HG03139 (cell line): Measurements from ENCODE around the gene SPATS2.

Experiments
- ATAC-seq: cut with Tn5 transposase; IDR thresholded peaks from one replicate; pipeline ENCODE4 v1.9.1; 2021; ENCODE audit not compliant: unreplicated experiment

The SPATS2 gene

DNA sequence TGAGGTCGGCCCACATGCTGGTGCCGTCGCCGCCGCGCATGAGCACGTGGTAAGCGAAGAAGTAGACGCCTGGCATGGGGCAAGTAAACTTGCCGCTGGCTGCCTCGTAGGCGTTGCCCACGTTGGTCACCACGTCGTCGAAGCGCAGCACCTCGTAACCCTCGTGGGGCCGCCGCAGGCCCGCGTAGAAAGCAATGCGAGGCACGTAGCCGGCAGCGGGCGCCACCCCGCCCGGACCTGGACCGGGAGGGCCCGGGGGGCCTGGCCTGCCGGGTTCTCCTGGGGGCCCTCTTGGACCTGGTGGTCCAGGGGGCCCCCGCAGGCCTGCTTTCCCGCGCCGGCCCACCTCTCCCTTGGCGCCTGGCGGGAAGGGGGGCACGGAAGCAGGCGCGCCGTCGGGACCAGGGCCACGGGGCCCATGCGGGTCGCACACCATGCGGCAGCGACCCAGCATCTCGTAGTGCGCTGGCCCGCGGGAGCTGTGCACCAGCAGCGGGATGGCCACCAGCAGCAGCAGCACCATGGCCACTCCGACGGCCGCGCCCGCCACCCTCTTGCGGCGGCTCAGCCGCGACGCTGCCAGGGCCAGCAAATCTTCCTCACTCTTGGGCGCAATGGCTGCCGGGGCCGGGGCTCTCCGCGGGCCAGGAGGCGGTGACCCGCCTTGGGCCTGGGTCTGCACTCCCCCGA, 31.2 kb upstream of the SPATS2 start:
- no peak for ATAC-seq

DNA sequence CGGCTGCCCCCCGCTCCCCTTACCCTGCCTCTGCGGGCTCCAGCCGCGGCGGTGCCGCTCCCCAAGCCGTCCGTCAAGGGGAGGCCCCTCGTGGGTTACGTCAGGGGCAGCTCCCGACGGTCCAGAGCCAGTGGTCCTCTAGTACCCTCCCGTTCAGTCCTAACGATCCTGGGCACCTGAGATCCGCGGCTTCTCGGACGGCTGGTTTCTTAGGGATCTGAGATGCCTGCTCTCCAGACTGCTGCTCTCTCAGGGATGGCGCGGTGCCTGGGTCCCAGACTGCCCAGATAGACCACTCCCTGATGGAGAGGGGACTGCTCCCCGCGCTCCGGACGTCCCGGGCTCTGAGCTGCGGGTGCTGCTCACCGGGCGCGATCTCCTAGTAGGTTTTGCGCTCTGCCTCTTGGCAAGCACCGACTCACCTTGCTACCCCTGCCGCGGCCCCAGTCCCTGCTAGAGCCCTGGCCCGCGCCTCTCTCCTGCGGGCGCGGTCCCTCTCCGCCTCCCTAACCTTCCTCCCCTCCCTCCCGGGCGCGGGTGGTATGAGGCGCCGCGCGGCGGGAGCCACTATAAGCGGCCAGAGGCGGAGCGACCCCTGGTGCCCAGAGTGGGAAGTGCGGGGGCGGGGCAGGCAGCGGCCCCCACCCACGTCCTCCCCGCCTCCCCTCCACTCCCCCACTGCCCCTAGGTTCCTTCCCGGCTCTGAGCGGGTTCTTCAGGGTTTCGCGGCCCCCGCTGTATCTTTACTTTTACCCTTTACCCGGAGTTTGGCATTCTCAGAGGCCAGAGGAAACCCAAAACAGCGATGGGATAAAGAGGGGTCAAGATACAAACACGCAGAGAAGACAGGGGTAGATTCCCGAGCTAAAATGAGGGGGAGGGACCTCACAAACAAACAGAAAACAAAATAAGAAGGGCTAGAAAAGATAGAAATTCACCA, 30.3 kb upstream of the SPATS2 start, which contains the start of gene C1QL4:
C1QL4 (minus strand) TSS at position 544 of the 940 bp plus-strand sequence. CDS start 711 bp downstream, outside the sequence.
- no peak for ATAC-seq

DNA sequence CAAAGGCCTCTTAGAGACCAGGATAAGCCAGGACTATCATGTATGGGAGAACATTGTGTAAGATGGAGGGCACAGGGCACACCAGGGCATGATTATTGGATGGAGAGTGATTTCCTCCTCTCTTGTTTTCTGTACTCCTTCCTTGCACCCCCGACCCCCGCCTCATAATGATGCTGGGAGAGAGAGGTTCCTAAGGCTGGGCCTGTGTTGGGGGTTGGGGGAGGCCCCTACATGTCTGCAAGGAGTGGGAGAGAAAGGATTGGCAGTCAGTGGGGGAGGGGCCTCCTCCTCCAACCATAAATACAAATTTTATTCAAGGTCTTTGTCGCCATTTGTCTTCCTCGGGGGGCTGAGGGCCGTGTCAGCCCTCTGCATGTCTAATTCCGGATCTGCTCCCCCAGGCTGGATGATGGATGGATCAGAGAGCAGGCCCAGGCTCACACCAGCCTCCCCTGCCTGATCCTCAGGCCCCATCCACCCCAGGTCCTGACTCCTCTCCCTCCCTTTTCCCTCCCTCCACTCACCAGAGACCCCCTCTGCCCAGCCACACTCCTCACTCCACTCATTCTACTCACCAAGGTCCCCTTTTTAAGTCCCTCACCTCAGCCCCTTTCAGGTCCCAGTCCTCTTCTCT, 28.3 kb upstream of the SPATS2 start:
- ATAC-seq, result no peak

GRCh38 chr12:49339464-49339861, 27.8 kb upstream of the SPATS2 start:
- ATAC-seq, result no peak

GRCh38 chr12:49340095-49340870, 27.0 kb upstream of the SPATS2 start:
- no peak for ATAC-seq

DNA sequence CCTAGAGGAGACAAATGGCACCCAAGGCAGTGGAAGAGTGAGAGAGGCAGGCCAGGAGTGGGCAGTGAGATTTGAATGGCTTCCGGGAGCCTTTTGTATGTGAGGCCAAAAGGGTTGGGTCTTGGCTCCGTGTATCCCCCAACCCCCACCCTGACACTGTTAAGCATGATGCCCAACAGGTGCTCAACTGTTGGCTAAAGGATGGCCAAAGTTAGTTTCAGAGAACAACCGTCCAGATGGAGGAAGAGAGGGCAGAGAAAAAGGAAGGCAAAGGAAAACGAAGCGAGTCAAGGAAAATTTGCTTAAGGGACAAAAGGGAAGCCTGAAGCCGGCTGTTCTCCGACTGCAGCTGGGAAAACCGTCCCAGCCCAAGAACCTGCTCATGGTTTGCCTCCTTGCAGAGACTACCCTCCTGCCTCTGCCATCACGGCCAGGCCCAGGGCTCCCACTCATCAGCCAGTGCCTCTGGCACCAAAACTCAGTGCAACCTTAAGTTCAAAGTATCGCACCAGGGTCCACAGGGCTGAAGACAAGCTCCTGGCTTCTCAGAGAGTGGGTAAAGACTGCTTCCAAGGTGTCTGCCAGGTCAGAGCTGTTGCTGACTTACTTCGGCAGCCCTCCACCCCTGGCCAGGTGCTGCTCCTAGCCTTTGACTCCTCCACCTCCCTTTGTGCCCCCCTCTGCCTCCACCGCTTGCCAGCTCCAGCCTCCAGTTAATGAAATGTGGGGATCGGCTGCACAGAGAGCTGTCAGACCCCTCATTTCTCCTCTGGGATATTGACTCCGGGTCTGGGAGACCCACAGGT, 26.1 kb upstream of the SPATS2 start:
- ATAC-seq, result no peak

- no peak for ATAC-seq
These were observed 25.5 kb upstream of the SPATS2 start for GRCh38 chr12:49341777-49342065.

GRCh38 chr12:49342066-49342913, 25.0 kb upstream of the SPATS2 start:
- no peak for ATAC-seq

DNA sequence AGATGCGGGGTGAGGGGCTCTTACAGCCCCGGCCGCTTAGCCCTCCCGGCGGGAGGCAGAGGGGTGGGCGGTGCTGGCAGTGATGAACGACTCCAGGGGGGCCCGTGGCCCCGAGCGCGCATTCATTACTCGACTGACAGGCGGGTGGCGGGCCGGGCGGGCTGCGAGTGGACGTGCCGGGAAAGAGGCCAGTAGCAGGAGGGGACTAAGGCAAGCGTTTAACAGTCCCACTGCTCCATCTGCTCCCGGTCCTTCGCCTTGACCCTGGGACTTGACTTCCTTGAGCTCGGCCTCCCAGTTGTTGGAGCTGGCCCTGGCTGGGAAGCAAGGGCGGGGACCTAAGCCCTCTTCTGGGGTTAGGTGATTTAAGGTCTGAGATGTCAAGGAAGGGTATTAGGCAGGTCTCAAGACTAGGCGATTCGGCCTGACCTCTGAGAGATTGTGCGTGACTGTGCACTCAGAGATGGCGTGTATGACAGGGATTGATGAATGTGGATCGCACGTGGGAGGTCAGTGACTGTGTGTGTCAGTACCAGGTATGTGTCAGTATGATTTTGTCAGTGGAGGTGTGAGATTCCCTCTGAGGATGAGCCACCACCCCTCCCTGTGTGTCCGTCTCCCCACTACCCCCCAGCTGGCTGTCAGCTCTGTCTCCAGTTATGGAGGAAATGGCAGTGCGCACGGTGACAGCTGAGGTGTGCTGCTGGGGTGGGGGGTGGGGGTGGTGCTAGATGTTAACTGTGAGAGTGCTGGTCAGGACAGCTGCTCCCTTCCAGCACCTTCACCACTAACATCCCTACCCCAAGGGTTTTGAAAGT, 24.1 kb upstream of the SPATS2 start:
- ATAC-seq, result no peak

GRCh38 chr12:49344486-49345050, 22.7 kb upstream of the SPATS2 start:
- ATAC-seq, result no peak

- ATAC-seq, result no peak
These were observed 22.0 kb upstream of the SPATS2 start for GRCh38 chr12:49345051-49345824.

- ATAC-seq, result no peak
These were observed 21.2 kb upstream of the SPATS2 start for GRCh38 chr12:49345825-49346658.

- no peak for ATAC-seq
These were observed 20.5 kb upstream of the SPATS2 start, which contains the start of gene DNAJC22 for GRCh38 chr12:49346659-49347310. TSS of gene DNAJC22 (plus strand) at chr12:49346888. CDS start at chr12:49348873, 1,985 bp downstream.

DNA sequence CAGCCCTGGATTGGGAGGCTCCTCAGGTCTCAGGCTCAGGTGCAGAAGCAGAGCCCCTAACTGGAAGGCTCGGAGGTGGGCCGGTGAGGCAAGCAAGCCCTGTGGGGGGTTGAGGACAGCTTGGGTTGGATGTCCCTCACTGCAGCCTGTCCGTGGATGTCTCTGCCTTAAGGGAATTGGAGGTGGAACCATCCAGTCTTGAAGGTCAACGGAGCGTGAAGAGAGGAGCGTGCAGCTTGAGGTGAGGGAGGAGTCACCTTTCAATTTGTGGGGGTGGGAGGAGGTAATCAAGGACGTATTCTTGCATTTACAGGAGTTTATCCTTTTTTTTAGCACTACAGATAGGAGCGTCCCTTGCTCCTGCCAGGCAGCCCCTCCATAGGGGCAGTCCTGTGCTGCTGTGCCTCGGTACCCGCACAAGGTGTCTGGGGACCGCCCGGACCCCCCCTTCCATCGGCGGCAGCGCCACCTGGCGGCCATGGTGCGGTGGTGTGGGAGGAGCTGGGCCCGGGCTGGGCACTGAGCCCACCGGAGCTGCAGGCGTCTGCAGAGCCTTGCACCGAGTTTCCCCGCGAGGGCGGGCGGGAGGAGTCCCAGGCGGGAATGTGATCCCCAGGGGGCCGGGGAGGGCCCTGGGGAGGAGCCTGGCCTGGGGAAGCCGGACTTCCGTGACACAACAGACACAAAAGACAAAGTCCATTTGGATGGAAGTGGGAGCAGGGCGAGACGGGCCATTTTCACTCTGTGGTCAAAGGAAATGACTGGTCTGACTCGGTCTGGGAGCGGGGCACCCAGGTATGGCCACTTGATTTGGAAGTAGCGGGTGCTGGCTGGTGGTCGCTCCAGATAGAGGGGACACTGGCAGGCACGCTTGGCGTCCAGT, 19.7 kb upstream of the SPATS2 start:
- peak; percentile 47 for ATAC-seq

DNA sequence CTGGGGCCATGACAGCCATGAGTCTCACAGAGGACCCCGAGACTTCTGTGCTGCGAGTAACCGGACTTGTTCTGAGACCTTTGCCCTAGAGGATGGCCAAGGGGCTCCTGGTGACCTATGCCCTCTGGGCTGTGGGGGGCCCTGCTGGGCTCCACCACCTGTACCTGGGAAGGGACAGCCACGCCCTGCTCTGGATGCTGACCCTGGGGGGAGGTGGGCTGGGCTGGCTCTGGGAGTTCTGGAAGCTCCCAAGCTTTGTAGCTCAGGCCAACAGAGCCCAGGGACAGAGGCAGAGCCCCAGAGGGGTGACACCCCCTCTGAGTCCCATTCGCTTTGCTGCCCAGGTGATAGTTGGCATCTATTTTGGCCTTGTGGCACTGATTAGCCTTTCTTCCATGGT, 18.5 kb upstream of the SPATS2 start:
- ATAC-seq, result no peak
